Chondrocyte (in vitro differentiated cells): ENCODE results near the gene TRPV4. TPM values are rescaled to one million over a fixed set of nuclear protein-coding genes. Genes with fewer than 3 reads are reported as not detected.

Experiments used
- DNase-seq: peaks from one replicate; pipeline ENCODE4 v3.0.0; 2021; ENCODE audit warnings: mixed read lengths, low spot score
- H3K27ac Mint-ChIP-seq: one replicate; pipeline ENCODE4 v1.8.0; 2021; ENCODE audit warnings: mild to moderate bottlenecking, moderate library complexity, mixed read lengths; ENCODE audit not compliant: unreplicated experiment
- H3K27me3 Mint-ChIP-seq: 2 replicates; pipeline ENCODE4 v1.8.0; 2021; ENCODE audit warnings: low read depth, mixed read lengths
- H3K36me3 Mint-ChIP-seq: 2 replicates; pipeline ENCODE4 v1.8.0; 2021; ENCODE audit warnings: low read depth, mixed read lengths
- H3K4me1 Mint-ChIP-seq: 2 replicates; pipeline ENCODE4 v1.8.0; 2021; ENCODE audit warnings: low read depth, mild to moderate bottlenecking, mixed read lengths
- H3K4me3 Mint-ChIP-seq: one replicate; pipeline ENCODE4 v1.8.0; 2021; ENCODE audit warnings: mild to moderate bottlenecking, moderate library complexity, mixed read lengths; ENCODE audit not compliant: unreplicated experiment
- H3K9me3 Mint-ChIP-seq: 2 replicates; pipeline ENCODE4 v1.8.0; 2021; ENCODE audit warnings: low read depth, mixed read lengths
- CTCF ChIP-seq: fragments of 200-600 bp; sonication (generic); IDR thresholded peaks from 2 replicates; pipeline ENCODE4 v1.5.0; 2021; ENCODE audit warnings: antibody characterized with exemption, mild to moderate bottlenecking, moderate library complexity
- total RNA-seq: library from RNA; stranded (reverse); gene quantifications from 3 replicates; pipeline ENCODE4 v1.2.1, GENCODE V29; 2021

TRPV4 gene
- total RNA-seq, 1 donor from 2014 or later: 2.2 TPM

DNA sequence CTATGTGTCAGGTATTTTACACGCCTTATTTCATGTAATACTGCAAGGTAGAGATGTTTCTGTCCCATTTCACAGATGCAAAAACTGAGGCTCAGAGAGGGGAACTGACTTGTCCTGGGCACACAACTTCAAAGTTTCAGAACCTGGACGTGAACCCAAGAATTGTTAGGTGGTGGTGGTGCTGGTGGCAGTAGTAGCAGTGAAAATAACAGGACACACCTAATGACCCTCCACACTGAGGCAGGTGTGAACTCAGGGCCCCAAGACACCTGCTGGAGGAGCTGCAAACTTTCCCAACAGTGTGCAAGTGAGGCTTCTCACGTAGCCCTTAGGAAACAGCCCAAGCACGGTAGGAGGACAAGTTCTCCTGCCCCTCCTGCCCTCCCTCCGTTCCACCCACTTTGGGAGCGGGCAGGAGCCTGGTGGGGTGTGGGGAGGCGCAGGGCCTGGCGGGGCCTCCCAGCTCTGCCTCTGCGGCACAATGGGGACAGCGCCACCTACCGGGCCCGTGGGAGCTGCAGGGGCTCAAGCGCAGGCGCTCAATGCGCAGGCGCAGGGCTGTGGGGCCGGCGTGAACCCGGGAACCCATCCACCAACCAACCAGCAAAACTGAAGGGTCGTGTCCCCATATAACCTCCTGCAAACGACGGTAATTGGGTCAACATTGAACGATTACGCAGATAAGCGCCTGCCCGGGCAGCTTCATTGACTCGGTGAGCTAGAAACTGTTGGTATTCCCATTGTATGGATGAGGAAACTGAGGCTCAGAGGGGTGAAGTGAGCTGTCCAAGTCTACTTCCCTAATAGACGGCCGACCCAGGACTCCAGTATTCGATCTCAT lies 12.0 kb upstream of the TRPV4 start:
- H3K9me3 Mint-ChIP-seq: no peaks in the 10 kb centered on the region
- peak overlapping the region; percentile 28 for H3K4me3 Mint-ChIP-seq
- H3K27me3 Mint-ChIP-seq: no peaks in the 10 kb centered on the region
- H3K4me1 Mint-ChIP-seq: no peaks in the 10 kb centered on the region
- DNase-seq: no peak
- peak; percentile 100 for TF ChIP-seq CTCF
- H3K27ac Mint-ChIP-seq: no peak overlapping the region
- no peaks in the 10 kb centered on the region for H3K36me3 Mint-ChIP-seq

DNA sequence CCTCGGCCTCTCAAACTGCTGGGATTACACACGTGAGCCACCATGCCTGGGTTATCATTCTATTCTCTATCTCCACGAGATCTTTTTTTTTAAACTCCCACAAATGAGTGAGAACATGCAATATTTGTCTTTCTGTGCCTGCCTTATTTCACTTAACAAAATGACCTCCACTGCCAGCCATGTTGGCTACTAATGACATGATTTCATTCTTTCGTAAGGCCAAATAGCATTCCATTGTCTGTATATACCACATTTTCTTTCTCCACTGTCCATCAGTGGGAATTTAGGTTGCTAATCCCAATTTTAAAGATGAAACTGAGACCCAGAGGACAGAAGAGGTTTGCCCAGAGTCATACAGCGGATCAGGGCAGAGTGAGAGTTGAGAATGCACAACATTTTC lies 10.9 kb upstream of the TRPV4 start:
- DNase-seq: no peak
- Mint-ChIP-seq H3K36me3 (no peaks in the 10 kb centered on the region), H3K27me3 (no peaks in the 10 kb centered on the region), H3K9me3 (no peaks in the 10 kb centered on the region), H3K4me3 (no peak overlapping the region), H3K4me1 (no peaks in the 10 kb centered on the region), H3K27ac (no peak overlapping the region)
- no peak for TF ChIP-seq CTCF

DNA sequence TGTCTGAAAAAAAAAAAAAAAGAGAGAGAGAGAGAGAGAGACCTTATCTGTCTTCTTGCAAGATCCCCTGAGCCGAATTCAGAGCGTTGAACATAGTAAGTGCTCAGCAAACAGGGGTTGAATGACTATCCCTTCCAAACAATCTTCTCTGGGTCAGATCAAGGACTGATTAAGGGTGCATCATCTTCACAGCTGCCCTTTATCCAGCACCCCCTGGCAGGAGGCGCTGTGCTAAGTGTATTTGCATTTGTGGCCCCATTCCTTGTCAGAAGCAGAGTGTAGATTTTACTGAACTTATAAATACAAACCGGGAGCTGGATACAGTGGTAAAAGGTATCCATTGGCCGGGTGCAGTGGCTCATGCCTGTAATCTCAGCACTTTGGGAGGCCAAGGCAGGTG lies 8.8 kb upstream of the TRPV4 start:
- Mint-ChIP-seq H3K4me3 (no peak overlapping the region), H3K9me3 (no peaks in the 10 kb centered on the region), H3K27me3 (no peaks in the 10 kb centered on the region), H3K27ac (no peak overlapping the region), H3K4me1 (peaks cover 6% of the 10 kb centered on the region), H3K36me3 (no peaks in the 10 kb centered on the region)
- DNase-seq: no peak
- TF ChIP-seq CTCF: peak; percentile 9

DNA sequence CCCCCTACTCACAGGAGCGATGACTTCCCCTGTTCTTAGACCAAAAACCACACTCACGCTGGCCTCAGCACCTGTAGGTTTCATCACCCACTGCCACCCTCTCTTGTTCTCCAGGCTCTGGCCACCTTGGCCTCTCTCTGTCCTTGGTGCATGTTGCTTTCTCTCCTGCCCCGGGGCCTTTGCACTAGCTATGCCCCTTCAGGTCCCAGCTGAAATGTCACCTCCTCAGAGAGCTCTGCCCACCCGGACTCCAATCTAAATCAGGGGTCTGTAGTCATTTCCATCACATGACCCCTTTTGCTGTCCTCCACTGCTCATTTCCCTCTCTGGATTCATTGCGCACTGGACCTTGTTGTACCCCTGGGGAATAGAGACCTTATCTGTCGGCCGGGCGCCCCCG lies 8.2 kb upstream of the TRPV4 start:
- no peaks in the 10 kb centered on the region for H3K36me3 Mint-ChIP-seq
- no peak for TF ChIP-seq CTCF
- H3K4me1 Mint-ChIP-seq: peaks cover 6% of the 10 kb centered on the region
- no peaks in the 10 kb centered on the region for H3K9me3 Mint-ChIP-seq
- H3K4me3 Mint-ChIP-seq: no peak overlapping the region
- no peak overlapping the region for H3K27ac Mint-ChIP-seq
- no peaks in the 10 kb centered on the region for H3K27me3 Mint-ChIP-seq
- no peak for DNase-seq

DNA sequence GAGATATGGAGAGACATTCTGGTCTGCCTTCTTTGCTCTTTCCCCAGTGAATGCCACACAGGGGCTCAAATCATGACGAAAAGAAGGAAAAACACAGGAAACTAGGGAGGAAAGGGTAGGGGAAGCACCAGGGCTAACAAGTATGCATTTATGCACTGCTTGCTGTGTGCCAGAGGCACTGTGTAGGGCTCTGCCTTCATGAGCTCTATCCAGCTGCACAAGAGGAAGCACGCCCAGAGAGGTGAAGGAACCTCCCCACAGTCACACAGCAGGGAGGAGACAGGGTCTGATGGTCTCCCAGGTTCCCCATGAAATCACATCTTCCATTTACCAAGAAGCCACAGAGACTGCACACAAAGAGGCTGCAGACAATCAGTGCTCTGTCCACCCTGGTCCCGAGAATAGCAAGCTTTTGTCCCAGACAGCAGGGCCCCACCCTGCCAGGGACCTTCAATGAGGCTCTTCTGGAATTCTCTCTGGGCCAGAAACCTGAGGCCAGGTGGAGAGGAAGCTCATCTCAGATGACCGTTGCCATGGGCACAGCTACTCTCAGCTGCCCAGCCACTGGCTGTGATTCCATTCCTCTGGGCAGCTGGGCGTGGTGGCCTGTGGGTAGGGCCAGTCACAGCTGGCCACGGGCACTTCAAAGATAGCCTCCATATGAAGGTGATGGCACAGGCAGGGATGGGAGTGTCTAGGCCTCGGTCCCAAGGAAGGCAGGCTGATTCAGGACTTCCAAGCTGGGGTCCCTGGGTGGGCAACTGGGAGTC lies 7.3 kb upstream of the TRPV4 start:
- Mint-ChIP-seq H3K27ac (no peak overlapping the region), H3K9me3 (no peaks in the 10 kb centered on the region), H3K4me1 (peaks cover 6% of the 10 kb centered on the region), H3K4me3 (no peak overlapping the region), H3K36me3 (no peaks in the 10 kb centered on the region), H3K27me3 (no peaks in the 10 kb centered on the region)
- DNase-seq: no peak
- no peak for TF ChIP-seq CTCF
